Endometrial microvascular endothelial cells (primary cell): Measurements from ENCODE around the gene TMEM200C. TPM values are rescaled to one million over a fixed set of nuclear protein-coding genes. Genes with fewer than 3 reads are reported as not detected.

ENCODE experiments used
- in situ Hi-C: cut with HindIII; loops from 2 replicates; pipeline ENCODE4 v1.10.0; 2017; ENCODE audit warnings: low sequenced_read_pairs, low pct_unique_long_range_greater_than_20kb; ENCODE audit errors: inconsistent ontology term
- total RNA-seq: library from RNA; depleted of rRNA; stranded (reverse); fragments of >200 nt; gene quantifications from one replicate; pipeline ENCODE4 v1.2.3, GENCODE V29; 2015; ENCODE audit errors: inconsistent ontology term

The TMEM200C gene
- total RNA-seq, 1 donor from 2014 or later = not detected

DNA sequence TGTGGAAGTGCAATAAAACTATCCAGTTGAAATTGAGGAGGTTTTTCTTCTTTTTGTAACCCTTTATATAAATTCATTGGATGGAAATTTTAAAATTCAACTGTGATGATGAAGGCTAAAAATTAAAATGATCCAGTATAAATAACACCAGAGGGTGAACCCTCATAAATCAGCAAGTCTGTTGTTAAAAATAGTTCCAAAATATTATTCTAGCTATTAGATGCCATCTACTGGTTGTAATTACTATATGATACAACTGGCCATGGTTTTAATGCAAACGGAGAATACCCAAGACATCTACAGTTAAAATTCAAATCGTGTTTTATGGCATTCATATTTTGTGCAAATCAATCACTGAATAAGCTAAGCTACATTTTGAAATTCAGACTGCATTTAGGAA, 53.8 kb downstream of the TMEM200C start:
- in situ Hi-C loops = no loop called here

DNA sequence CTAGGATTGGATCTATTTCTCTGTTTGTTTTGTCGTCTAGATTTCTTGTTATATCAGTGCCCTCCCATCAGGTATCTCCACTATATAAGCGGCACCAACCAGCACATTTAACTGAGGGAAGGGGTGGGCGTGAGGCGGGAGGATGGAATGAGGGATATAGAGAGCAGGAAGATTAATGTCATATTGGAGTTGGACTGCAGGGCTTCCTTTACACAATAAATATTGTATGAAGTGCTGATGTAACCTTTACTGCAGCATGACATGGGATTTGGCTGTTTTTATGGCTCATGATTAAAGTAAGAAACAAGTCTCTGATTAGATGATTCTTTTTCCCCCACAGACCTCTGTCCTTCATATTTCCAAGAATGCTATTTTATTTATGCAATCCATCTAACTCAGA, 54.8 kb downstream of the TMEM200C start:
- in situ Hi-C loops = no loop called here

DNA sequence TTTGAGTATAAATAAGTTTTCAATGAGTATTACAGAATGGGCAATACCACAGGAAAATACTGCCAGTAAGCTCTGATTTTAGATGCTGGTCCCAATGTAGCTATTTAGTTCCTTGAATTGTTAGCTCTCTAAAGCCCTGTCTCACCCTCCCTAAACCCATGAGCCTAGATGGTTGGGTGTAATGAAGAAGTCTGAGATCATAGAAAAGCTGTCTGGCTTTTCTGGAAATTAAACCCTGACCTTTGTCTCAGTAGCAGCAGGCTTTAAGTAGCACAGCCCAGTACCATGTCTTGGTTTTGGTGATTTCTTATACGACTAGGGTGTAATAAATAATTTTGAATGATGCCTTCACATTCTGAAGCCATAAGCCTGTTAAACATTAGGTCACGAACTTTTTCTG, 55.3 kb downstream of the TMEM200C start:
- in situ Hi-C loops = no loop called here

DNA sequence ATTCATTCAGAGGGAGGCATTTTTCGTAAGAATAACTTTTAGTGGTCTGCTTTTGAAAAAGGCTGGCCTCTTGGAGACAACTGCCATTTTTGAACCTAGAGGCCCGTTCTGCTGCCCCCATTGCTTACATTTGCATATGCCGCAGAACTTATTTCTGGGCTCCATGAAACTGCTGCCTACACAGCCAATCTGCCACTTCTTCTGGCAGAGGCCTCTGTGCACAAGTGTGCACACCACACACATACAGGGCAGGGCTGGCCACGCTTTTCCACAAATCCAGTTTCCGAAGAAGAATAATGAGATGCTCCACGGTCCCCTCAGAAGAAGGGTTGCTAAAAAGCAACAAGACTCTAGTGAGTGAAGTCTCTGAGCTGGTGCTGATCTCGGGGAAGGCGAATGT, 56.2 kb downstream of the TMEM200C start:
- in situ Hi-C loops = no loop called here
